Body of pancreas (tissue), 4 donors: ENCODE results near the gene TRIM16. TPM values are rescaled to one million over a fixed set of nuclear protein-coding genes. Genes with fewer than 3 reads are reported as not detected.
"Not testable (repeated sequence)": the region's sequence is repeated elsewhere in the genome, so short reads cannot be mapped to it uniquely, and the experiment has no call there.

ENCODE experiments used
- ATAC-seq: fragments of 150-250 bp; one replicate; pipeline ENCODE4 v1.9.1; 2016
- DNase-seq, 4 donors: peaks; one replicate each; pipeline ENCODE4 v3.0.0-alpha.2; 2019
- H3K27ac ChIP-seq, 4 donors: fragments of 200-600 bp; sonication (generic); 1 replicate in 3 of 4; 2 replicates in 1 of 4; pipeline versions ENCODE4 v1.5.1 to v1.6.1; 2016 to 2019; ENCODE audit warnings: mild to moderate bottlenecking in 1 of 4, mixed read lengths in 1 of 4, moderate library complexity in 1 of 4
- H3K27me3 ChIP-seq, 2 donors: fragments of 200-600 bp; sonication (generic); one replicate each; pipeline ENCODE4 v1.6.0; 2016; ENCODE audit warnings: mild to moderate bottlenecking in 1 of 2
- H3K36me3 ChIP-seq, 2 donors: fragments of 200-600 bp; sonication (generic); replicated peaks in 1 of 2; 2 replicates each; pipeline ENCODE4 v1.5.1; 2016; ENCODE audit warnings: low read depth in 2 of 2; ENCODE audit not compliant: insufficient read depth in 1 of 2
- H3K4me1 ChIP-seq: fragments of 200-600 bp; sonication (generic); one replicate; pipeline ENCODE4 v1.6.0; 2016
- H3K4me3 ChIP-seq, 2 donors: fragments of 200-600 bp; sonication (generic); 1 replicate in 1 of 2; 2 replicates in 1 of 2; pipeline ENCODE4 v1.5.1; 2016 to 2019
- H3K9me3 ChIP-seq, 3 donors: fragments of 200-600 bp; sonication (generic); 1 replicate in 2 of 3; 2 replicates in 1 of 3; pipeline ENCODE4 v1.5.1; 2016
- WGBS, 2 donors: methylation state at CpG; one replicate each; pipeline ENCODE4 v1.1.5; 2017; 5-methylcytosine and 5-hydroxymethylcytosine counted together
- intact Hi-C: fragments of 100-400 bp; cut with DNase I; formaldehyde crosslinking; loops from one replicate; pipeline ENCODE4 v1.15.1; 2023
- total RNA-seq, 2 donors: library from RNA; depleted of rRNA; stranded (reverse); fragments of >200 nt; gene quantifications; one replicate each; pipeline ENCODE4 v1.1.0, GENCODE V29; 2016

TRIM16 gene
- total RNA-seq, 2 donors from 2014 or later: 4.9 to 34.6 TPM

DNA sequence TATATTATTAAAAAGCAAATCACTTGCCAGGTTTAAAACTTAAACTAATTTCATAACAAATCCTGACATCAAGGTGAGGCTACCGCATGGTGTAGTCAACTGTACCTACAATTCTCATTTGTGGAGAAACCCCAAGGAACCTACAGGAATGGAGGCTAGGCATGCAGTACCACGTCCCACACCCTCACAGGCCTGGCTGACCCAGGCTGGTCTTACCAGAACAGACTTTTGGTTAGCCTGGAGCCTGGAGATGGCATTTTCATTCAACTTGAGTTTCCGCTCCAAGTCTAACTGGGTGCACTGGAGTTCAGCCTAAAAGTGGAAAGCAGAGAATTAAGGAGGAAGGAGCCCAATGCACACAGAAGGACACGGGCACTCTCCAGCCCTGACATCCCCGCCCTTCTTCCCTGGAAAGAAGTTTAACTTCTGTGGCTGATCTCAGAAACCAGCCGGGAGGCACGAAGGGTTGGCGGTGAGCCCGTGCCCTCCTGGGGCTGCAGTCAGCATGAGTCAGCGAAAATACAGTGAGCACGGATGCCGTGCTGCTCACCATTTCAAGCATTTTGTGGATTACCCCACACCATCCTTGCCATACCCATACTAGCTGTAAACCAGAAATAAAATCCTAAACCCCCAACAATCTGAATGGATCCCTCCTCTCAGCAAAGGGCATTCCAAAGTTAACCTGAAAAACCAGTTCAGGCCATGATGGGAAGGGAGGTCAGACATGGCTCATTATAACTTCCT is 41.4 kb downstream of the TRIM16 start:
- H3K9me3 ChIP-seq, H3K4me3 ChIP-seq, intact Hi-C loops, H3K36me3 ChIP-seq, H3K27ac ChIP-seq, DNase-seq, H3K27me3 ChIP-seq, H3K4me1 ChIP-seq: not testable (repeated sequence)
- 86 to 100% methylated on average over 1 to 2 of the region's 12 CpGs for WGBS, 2 donors
- ATAC-seq: peak; percentile 75

- H3K27ac ChIP-seq, H3K27me3 ChIP-seq, H3K4me3 ChIP-seq, H3K9me3 ChIP-seq, DNase-seq, intact Hi-C loops, H3K36me3 ChIP-seq, ATAC-seq, H3K4me1 ChIP-seq: not testable (repeated sequence)
- 94 to 100% methylated on average over 1 to 4 of the region's 4 CpGs for WGBS, 2 donors
These were observed 42.1 kb downstream of the TRIM16 start for GRCh38 chr17:15642014-15642413.

DNA sequence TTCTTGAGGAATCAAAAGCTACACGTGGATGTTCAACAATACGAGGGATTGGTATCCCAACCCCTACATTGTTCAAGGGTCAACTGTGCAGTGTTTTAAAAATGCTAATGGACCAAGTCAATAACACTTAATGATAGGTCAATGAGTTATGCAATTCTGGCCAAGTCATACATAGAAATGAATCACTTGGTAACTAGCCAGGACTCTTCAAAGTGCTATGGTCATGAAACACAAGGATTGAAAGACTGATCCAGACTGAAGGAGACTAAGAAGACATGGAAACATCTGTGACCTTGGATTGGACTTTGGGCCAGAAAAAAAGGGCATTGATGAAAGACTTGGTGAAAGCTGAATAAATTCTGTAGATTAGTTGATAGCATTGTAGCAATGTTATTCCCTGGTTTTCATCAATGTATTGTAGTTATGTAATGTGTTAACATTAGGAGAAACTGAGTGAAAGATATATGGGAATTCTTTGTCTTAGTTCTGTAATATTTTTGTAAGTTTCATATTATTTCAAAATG is 53.1 kb downstream of the TRIM16 start:
- DNase-seq, ATAC-seq, H3K4me3 ChIP-seq, H3K36me3 ChIP-seq, H3K9me3 ChIP-seq, intact Hi-C loops, H3K27ac ChIP-seq, H3K27me3 ChIP-seq, H3K4me1 ChIP-seq: not testable (repeated sequence)
- WGBS, 2 donors: 68 to 95% methylated on average over 2 of the region's 2 CpGs

GRCh38 chr17:15629991-15630390 is 54.1 kb downstream of the TRIM16 start:
- intact Hi-C loops, H3K27me3 ChIP-seq, H3K9me3 ChIP-seq, H3K4me3 ChIP-seq, DNase-seq, H3K36me3 ChIP-seq, H3K27ac ChIP-seq, H3K4me1 ChIP-seq, ATAC-seq: not testable (repeated sequence)
- 83 to 86% methylated on average over 7 of the region's 7 CpGs for WGBS, 2 donors

GRCh38 chr17:15623661-15624209 is 60.4 kb downstream of the TRIM16 start:
- H3K4me3 ChIP-seq, H3K27ac ChIP-seq, ATAC-seq, DNase-seq, H3K27me3 ChIP-seq, intact Hi-C loops, H3K36me3 ChIP-seq, H3K9me3 ChIP-seq, H3K4me1 ChIP-seq: not testable (repeated sequence)
- 83% methylated on average over 3 of the region's 3 CpGs for WGBS, 2 donors

- H3K27me3 ChIP-seq, H3K27ac ChIP-seq, H3K4me1 ChIP-seq, H3K9me3 ChIP-seq, H3K4me3 ChIP-seq, H3K36me3 ChIP-seq, DNase-seq, ATAC-seq, intact Hi-C loops: not testable (repeated sequence)
- WGBS, 2 donors: 87 to 89% methylated on average over 2 to 3 of the region's 4 CpGs
These were observed 60.9 kb downstream of the TRIM16 start for GRCh38 chr17:15623255-15623654.

GRCh38 chr17:15622124-15622523 is 62.0 kb downstream of the TRIM16 start:
- H3K27me3 ChIP-seq, DNase-seq, H3K27ac ChIP-seq, H3K4me1 ChIP-seq, ATAC-seq, H3K9me3 ChIP-seq, intact Hi-C loops, H3K36me3 ChIP-seq, H3K4me3 ChIP-seq: not testable (repeated sequence)
- 78 to 88% methylated on average over 4 to 8 of the region's 8 CpGs for WGBS, 2 donors

DNA sequence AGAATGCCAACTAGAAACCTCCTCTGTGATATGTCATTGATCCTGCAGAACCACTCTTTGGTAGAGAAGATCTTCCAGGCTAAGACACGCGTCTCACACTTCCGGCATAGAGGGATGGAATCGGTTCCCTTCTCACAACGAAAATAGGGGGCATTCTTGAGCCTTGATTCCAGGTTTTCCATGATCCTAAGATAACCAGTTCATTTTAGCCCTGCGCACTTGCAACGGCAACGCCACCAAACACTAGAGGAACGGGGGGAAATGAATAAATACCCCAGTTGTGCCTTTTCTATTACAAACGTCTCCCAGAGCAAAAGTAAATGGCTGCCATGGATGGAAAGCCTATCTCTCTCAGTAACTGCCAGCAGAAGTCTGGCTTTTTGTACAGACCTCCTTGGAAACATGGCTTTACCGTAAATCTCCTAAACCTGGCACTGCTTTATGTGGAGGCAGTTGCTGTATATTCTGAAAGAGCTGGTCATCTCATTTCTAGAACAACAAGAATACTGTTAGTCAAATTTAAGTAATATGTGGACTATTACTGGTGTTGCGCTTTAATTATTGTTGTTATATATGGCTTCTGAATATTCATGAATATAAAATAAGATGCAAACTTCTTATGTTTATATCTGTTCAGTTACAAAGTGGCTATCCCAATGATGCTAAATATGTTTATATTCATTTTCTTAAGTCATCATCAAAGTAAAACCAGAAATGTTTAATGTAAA is 64.6 kb downstream of the TRIM16 start, which contains the start of gene FBXW10B:
Gene FBXW10B (minus strand): TSS at position 374 of the 728 bp plus-strand sequence. CDS start 192 bp downstream, at position 182.
- H3K27me3 ChIP-seq, intact Hi-C loops, H3K27ac ChIP-seq, H3K4me3 ChIP-seq, DNase-seq, H3K9me3 ChIP-seq, H3K4me1 ChIP-seq, H3K36me3 ChIP-seq: not testable (repeated sequence)
- ATAC-seq: peak; percentile 65
- 48 to 51% methylated on average over 6 to 11 of the region's 12 CpGs for WGBS, 2 donors

GRCh38 chr17:15616828-15617227 is 67.3 kb downstream of the TRIM16 start:
- H3K4me3 ChIP-seq, H3K27me3 ChIP-seq, H3K36me3 ChIP-seq, H3K27ac ChIP-seq, ATAC-seq, H3K4me1 ChIP-seq, DNase-seq, H3K9me3 ChIP-seq, intact Hi-C loops: not testable (repeated sequence)
- WGBS, 2 donors: 34 to 49% methylated on average over 4 of the region's 4 CpGs

DNA sequence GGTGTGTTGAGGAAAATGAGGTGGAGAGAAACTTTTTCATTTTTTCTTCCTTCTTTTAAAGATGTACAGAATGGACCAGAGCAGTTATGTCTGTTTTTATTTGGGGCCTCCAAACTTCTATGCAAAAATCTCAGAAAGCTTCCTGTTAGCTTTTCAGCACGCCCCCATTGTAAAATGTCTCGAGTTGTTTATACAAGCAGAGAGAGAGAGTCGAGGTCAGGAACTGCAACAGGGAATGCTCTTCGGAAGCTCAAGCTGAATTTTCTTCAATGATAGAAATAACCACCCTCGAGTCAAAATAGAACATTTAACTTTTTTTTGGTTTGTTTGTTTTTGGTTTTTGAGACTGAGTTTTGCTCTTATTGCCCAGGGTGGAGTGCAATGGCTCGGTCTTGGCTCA is 68.3 kb downstream of the TRIM16 start:
- H3K9me3 ChIP-seq, ATAC-seq, intact Hi-C loops, H3K27ac ChIP-seq, H3K36me3 ChIP-seq, H3K27me3 ChIP-seq, H3K4me3 ChIP-seq, H3K4me1 ChIP-seq, DNase-seq: not testable (repeated sequence)
- WGBS, 2 donors: 65 to 69% methylated on average over 6 of the region's 6 CpGs

DNA sequence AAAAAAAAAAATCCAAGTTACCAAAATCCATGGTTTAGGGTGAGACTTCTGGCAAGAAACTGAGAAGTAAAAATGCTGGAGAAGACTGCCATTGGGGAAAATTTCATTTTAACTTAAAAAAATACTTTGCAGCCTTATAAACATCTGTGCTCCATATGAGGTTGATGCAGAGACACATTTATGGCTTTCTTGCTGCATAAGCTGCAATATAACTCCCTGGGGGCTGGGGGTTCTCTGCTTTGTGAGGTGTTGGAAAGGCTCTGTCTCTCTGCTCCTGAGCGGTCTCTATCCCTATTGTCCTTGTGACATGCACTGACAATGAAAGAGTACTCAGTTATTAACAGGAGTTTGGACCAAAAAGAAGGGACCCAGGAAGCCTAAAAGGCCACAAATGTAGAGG is 71.0 kb downstream of the TRIM16 start:
- not testable (repeated sequence) for ATAC-seq

More for the DNA sequence above, 71.0 kb downstream of the TRIM16 start:
- H3K27me3 ChIP-seq, DNase-seq, H3K9me3 ChIP-seq, H3K27ac ChIP-seq, H3K4me1 ChIP-seq, H3K4me3 ChIP-seq, intact Hi-C loops, H3K36me3 ChIP-seq: not testable (repeated sequence)
- WGBS, 2 donors: 100% methylated on average over 1 of the region's 1 CpG
